K562 (cell line): ENCODE data around the gene GPSM3. TPM values are rescaled to one million over a fixed set of nuclear protein-coding genes. Genes with fewer than 3 reads are reported as not detected.
A peak's percentile ranks its signal among the peaks of the same experiment; 100 is the strongest.

Experiments
- ATAC-seq: fragments of 200-7000 bp; cut with Tn5 transposase; 3 replicates; pipeline ENCODE4 v1.9.1; 2020; ENCODE audit warnings: moderate library complexity
- BruUV-seq: library from RNA; stranded (reverse); fragments of 400-500 nt; replicated peaks from 2 replicates; lab custom pipeline; 2021; lab: Mats Ljungman, UMichigan
- CTCF ChIA-PET: fragments of 300-600 bp; formaldehyde crosslinking; extraction: SDS; loops from one replicate; lab custom pipeline; 2021; ENCODE audit warnings: low intra/inter-chr PET ratio; lab: Yijun Ruan, JAX
- POLR2A ChIA-PET: fragments of 300-600, 350-650 bp; sonication (Branson Sonifier 250); formaldehyde crosslinking; extraction: SDS; loops from one replicate; lab custom pipeline; 2021; ENCODE audit warnings: antibody characterized with exemption, inconsistent platforms; lab: Yijun Ruan, JAX
- DNase-seq, 4 experiments: peaks; one replicate each; pipeline versions ENCODE4 v3.0.0 to v3.0.0-alpha.2; 2011 to 2018; ENCODE audit warnings: low spot score in 3 of 4, mixed read lengths in 3 of 4; ENCODE audit errors: extremely low read depth in 1 of 4
- FAIRE-seq: peaks from 2 replicates; lab custom pipeline; 2011; peaks lifted over from hg19 to GRCh38; lab: Jason Lieb, UNC
- H2AFZ ChIP-seq: 2 replicates; pipeline ENCODE4 v1.6.0; 2011; ENCODE audit warnings: low read depth, low read length, control low read depth, inconsistent platforms
- H3K27ac ChIP-seq: fragments of 200-600 bp; 3 replicates; pipeline ENCODE4 v1.8.0; 2011; ENCODE audit warnings: low read depth, mild to moderate bottlenecking, control low read depth, inconsistent platforms, low read length, moderate library complexity, mixed read lengths; ENCODE audit errors: extremely low read depth
- H3K27me3 ChIP-seq, 2 experiments: fragments of 300-600 bp in 1 of 2; 2 replicates in 1 of 2; 3 replicates in 1 of 2; pipeline versions ENCODE4 v1.6.0 to v1.8.0; 2011; ENCODE audit warnings: inconsistent platforms in 2 of 2, low read length in 2 of 2, mild to moderate bottlenecking in 1 of 2, mixed read lengths in 1 of 2, moderate library complexity in 1 of 2; ENCODE audit not compliant: control insufficient read depth in 2 of 2, insufficient read depth in 2 of 2
- H3K36me3 ChIP-seq: fragments of 300-600 bp; 3 replicates; pipeline ENCODE4 v1.8.0; 2011; ENCODE audit warnings: mild to moderate bottlenecking, low read length, inconsistent platforms; ENCODE audit not compliant: control insufficient read depth, insufficient read depth
- H3K4me1 ChIP-seq, 2 experiments: fragments of 200-600 bp in 1 of 2; replicated peaks in 1 of 2; 2 replicates in 1 of 2; 3 replicates in 1 of 2; pipeline versions ENCODE4 v1.5.1 to v1.8.0; 2011; ENCODE audit warnings: inconsistent platforms in 2 of 2, low read length in 2 of 2, mild to moderate bottlenecking in 1 of 2, mixed read lengths in 1 of 2, moderate library complexity in 1 of 2; ENCODE audit not compliant: control insufficient read depth in 2 of 2, insufficient read depth in 2 of 2
- H3K4me2 ChIP-seq: 2 replicates; pipeline ENCODE4 v1.6.1; 2011; ENCODE audit warnings: low read length, control low read depth, inconsistent platforms, mixed read lengths; ENCODE audit not compliant: insufficient read depth
- H3K4me3 ChIP-seq: fragments of 200-600 bp; sonication (generic), shearing (Covaris generic); 2 replicates; pipeline ENCODE4 v1.5.1; 2016; ENCODE audit warnings: control low read depth, inconsistent platforms
- H3K79me2 ChIP-seq: fragments of 200-600 bp; 3 replicates; pipeline ENCODE4 v1.8.0; 2011; ENCODE audit warnings: low read length, inconsistent platforms; ENCODE audit not compliant: control insufficient read depth, insufficient read depth
- H3K9ac ChIP-seq, 2 experiments: 2 replicates each; pipeline versions ENCODE4 v1.6.0 to v1.6.1; 2011; ENCODE audit warnings: low read depth in 2 of 2, low read length in 2 of 2, control low read depth in 1 of 2, inconsistent platforms in 1 of 2, mild to moderate bottlenecking in 1 of 2, mixed read lengths in 1 of 2; ENCODE audit not compliant: insufficient read depth in 1 of 2
- H3K9me1 ChIP-seq: one replicate; pipeline ENCODE4 v1.6.0; 2011; ENCODE audit warnings: inconsistent platforms, mild to moderate bottlenecking, low read length, moderate library complexity; ENCODE audit not compliant: control insufficient read depth, insufficient read depth
- H3K9me3 ChIP-seq: replicated peaks from 2 replicates; pipeline ENCODE4 v1.5.1; 2011; ENCODE audit warnings: low read depth, low read length, inconsistent platforms; ENCODE audit not compliant: control insufficient read depth, insufficient read depth
- H4K20me1 ChIP-seq: replicated peaks from 2 replicates; pipeline ENCODE4 v1.6.1; 2011; ENCODE audit warnings: low read length, inconsistent platforms, mixed read lengths; ENCODE audit not compliant: control insufficient read depth, insufficient read depth
- ASH1L ChIP-seq: fragments of 450-650 bp; IDR thresholded peaks from 2 replicates; pipeline ENCODE4 v1.6.1; 2018; ENCODE audit warnings: borderline replicate concordance, mild to moderate bottlenecking, low read depth; ENCODE audit not compliant: partially characterized antibody
- CBFB ChIP-seq: sonication (generic); formaldehyde crosslinking; IDR thresholded peaks from 2 replicates; pipeline ENCODE4 v1.4.0; 2020; ENCODE audit warnings: mild to moderate bottlenecking, missing genetic modification reagents
- CBX5 ChIP-seq: IDR thresholded peaks from 2 replicates; pipeline ENCODE4 v1.6.1; 2014; ENCODE audit warnings: low read depth, borderline replicate concordance
- HNRNPUL1 ChIP-seq: fragments of 200-400 bp; formaldehyde crosslinking; IDR thresholded peaks from 2 replicates; pipeline ENCODE4 v1.6.1; 2017; ENCODE audit warnings: low read length
- L3MBTL2 ChIP-seq: fragments of 450-650 bp; IDR thresholded peaks from 2 replicates; pipeline ENCODE4 v1.6.1; 2016; ENCODE audit warnings: mild to moderate bottlenecking, moderate library complexity
- RBBP5 ChIP-seq: fragments of 200-600 bp; sonication (generic); IDR thresholded peaks from 2 replicates; pipeline ENCODE4 v1.6.1; 2012; ENCODE audit warnings: borderline replicate concordance, mild to moderate bottlenecking, low read length, control low read depth, inconsistent platforms; ENCODE audit not compliant: insufficient read depth, poor library complexity, severe bottlenecking
- TAF7 ChIP-seq: fragments of 450-650 bp; IDR thresholded peaks from 2 replicates; pipeline ENCODE4 v1.6.1; 2016; ENCODE audit warnings: missing genetic modification characterization, missing compliant biosample characterization
- ZNF224 ChIP-seq: sonication (generic); formaldehyde crosslinking; IDR thresholded peaks from 2 replicates; pipeline ENCODE4 v1.8.0; 2022; ENCODE audit warnings: mild to moderate bottlenecking, missing genetic modification reagents
- WGBS: fragments of 100-300 bp; shearing (Covaris generic); methylation state at CpG from one replicate; pipeline ENCODE4 v1.1.6; 2016; ENCODE audit warnings: low coverage, mixed read lengths; ENCODE audit not compliant: insufficient coverage; ENCODE audit errors: missing lambda C conversion rate; 5-methylcytosine and 5-hydroxymethylcytosine counted together
- in situ Hi-C: fragments of 300-500 bp; cut with MboI; formaldehyde crosslinking; loops from 4 replicates; pipeline ENCODE4 v1.15.0; 2018; ENCODE audit warnings: inconsistent platforms, mixed read lengths
- intact Hi-C: fragments of 100-400 bp; cut with micrococcal nuclease; formaldehyde crosslinking; loops from 2 replicates; pipeline ENCODE4 v1.14.2; 2022
- polyA plus RNA-seq, 8 experiments: library from polyadenylated mRNA; depleted of rRNA in 4 of 8; stranded (reverse) in 5 of 8; unstranded in 3 of 8; fragments of >200 nt; fragmentation: Nextera tagmentation in 2 of 8; fragmentation: Illumina TruSeq in 1 of 8; extraction: Ambion mirVana in 2 of 8; extraction: Trizol in 1 of 8; gene quantifications; 2 replicates each; pipeline versions ENCODE4 v1.2.1 to v1.2.3, GENCODE V29; 2011 to 2014; ENCODE audit warnings: inconsistent platforms in 1 of 8, missing spikeins in 1 of 8
- total RNA-seq, 7 experiments: library from RNA; depleted of rRNA in 6 of 7; stranded (reverse); fragments of >200 nt in 6 of 7; fragmentation: Illumina TruSeq in 2 of 7; extraction: Trizol in 2 of 7; gene quantifications; 2 replicates each; pipeline versions ENCODE4 v1.2.1 to v1.2.3, GENCODE V29; 2011 to 2021; ENCODE audit warnings: low replicate concordance in 1 of 7
- TF ChIP-seq, protein P1 (sequence below): sonication (generic); formaldehyde crosslinking; IDR thresholded peaks from 2 replicates; pipeline ENCODE4 v1.8.0; 2022; ENCODE audit warnings: mild to moderate bottlenecking, missing genetic modification reagents
- TF ChIP-seq, protein P2 (sequence below): fragments of 450-650 bp; IDR thresholded peaks from 2 replicates; pipeline ENCODE4 v1.6.1; 2017; ENCODE audit warnings: antibody characterized with exemption, mild to moderate bottlenecking

GPSM3 gene
- total and polyA plus RNA-seq, 9 of the 15 experiments (the other 6 are each of a cell fraction or from before 2014, with no cell fraction given): 5.3 to 42.6 (median 24.4) TPM

DNA sequence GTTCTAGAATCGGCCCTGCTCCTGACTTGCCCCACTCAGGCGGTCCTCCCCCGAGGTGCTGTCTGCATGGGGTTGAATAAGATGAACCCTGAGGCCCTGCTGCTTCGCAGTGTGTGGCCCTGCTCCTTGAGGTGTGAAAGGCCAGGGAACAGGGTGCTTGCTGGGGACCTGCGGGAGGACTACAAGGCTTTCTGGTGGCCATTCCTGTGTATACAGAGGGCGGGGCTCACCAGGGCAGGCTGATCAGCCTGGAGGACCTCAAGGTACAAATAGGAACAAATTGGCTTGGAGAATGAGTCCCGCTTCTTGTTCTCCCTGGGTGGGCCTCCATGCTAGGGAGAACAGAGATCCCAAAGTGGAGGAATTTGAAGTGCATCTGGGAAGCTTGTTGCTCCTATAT is 25.7 kb upstream of the GPSM3 start:
- Histone ChIP-seq H3K9me1 (no peaks in the 10 kb centered on the region), H3K9me3 (no peaks in the 10 kb centered on the region), H3K27ac (no peak overlapping the region), H3K4me1 (peaks cover 8 to 16% of the 10 kb centered on the region in 2 experiments; a peak in 4 of 5 replicates), H3K4me3 (no peak overlapping the region), H2AFZ (peak overlapping the region; percentile 66), H3K36me3 (no peaks in the 10 kb centered on the region), H3K9ac (peak overlapping the region in 1 of 2 experiments; percentile 63; a peak in 2 of 4 replicates)
- CTCF ChIA-PET: no interaction called here
- POLR2A ChIA-PET: interaction anchor here (0.8 kb wide), 1 partner anchor 32 kb away, joined by 3 read pairs; no protein-coding TSS in a partner anchor
- intact Hi-C loops: no loop called here
- FAIRE-seq (no peak), ATAC-seq (peak; percentile 56)
- TF ChIP-seq L3MBTL2 (0 out of 2 replicates have a peak, but pooled peaks have one; percentile 33), RBBP5 (no peak), TAF7 (tag) (no peak), ASH1L (no peak)
- TF ChIP-seq, all 486 proteins: peak for 1
- BruUV-seq: no TSS peak
- peaks cover 21 to 50% of the 10 kb centered on the region in 2 experiments; a peak in 4 of 5 replicates for H3K27me3 ChIP-seq
- no peak for DNase-seq
- in situ Hi-C loops: no loop called here
- H4K20me1 ChIP-seq: no peaks in the 10 kb centered on the region; the same call in none of the 2 replicates
- no peak overlapping the region for H3K4me2 ChIP-seq
- H3K79me2 ChIP-seq: no peaks in the 10 kb centered on the region
- WGBS: 20% methylated on average over 7 of the region's 7 CpGs

DNA sequence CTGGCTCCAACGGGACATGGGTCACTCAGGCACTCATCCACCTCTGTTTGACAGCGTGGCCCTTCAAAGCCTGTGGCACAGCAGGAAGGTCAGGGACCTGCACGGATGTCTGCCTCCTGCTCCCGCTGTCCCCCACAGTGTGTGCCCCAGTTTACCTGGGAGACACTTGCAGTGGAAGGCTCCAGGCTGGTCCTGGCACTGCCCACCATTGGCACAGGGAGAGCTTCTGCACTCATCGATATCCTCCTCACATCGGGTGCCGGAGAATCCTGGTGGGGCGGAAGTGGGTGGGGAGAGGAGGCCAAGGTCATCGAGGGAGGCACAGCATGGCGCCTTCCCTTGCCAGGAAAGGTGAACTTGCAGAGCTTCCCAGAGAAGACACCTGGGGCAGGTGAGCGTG is 24.6 kb upstream of the GPSM3 start:
- no peak for DNase-seq
- ChIA-PET CTCF (no interaction called here), POLR2A (interaction anchor here (0.8 to 1.0 kb wide), 3 partner anchors 14 to 33 kb away, joined by 3 to 4 read pairs (median 3); no protein-coding TSS in a partner anchor)
- no peaks in the 10 kb centered on the region; the same call in 1 of the 2 replicates for H4K20me1 ChIP-seq
- no peaks in the 10 kb centered on the region for H3K9me3 ChIP-seq
- in situ Hi-C loops: no loop called here
- peaks cover 8 to 16% of the 10 kb centered on the region in 2 experiments; a peak in 4 of 5 replicates for H3K4me1 ChIP-seq
- no peaks in the 10 kb centered on the region for H3K9me1 ChIP-seq
- no peak overlapping the region for H3K9ac ChIP-seq
- no peak overlapping the region for H3K4me3 ChIP-seq
- no TSS peak for BruUV-seq
- WGBS: 61% methylated on average over 11 of the region's 11 CpGs
- H2AFZ ChIP-seq: no peak overlapping the region
- no peaks in the 10 kb centered on the region for H3K36me3 ChIP-seq
- no peak overlapping the region for H3K27ac ChIP-seq
- FAIRE-seq: no peak
- intact Hi-C loops: no loop called here
- no peak for ATAC-seq
- H3K79me2 ChIP-seq: no peaks in the 10 kb centered on the region
- H3K4me2 ChIP-seq: no peak overlapping the region
- H3K27me3 ChIP-seq: peaks cover 18 to 46% of the 10 kb centered on the region in 2 experiments; a peak in 4 of 5 replicates
- TF ChIP-seq, protein P1, sequence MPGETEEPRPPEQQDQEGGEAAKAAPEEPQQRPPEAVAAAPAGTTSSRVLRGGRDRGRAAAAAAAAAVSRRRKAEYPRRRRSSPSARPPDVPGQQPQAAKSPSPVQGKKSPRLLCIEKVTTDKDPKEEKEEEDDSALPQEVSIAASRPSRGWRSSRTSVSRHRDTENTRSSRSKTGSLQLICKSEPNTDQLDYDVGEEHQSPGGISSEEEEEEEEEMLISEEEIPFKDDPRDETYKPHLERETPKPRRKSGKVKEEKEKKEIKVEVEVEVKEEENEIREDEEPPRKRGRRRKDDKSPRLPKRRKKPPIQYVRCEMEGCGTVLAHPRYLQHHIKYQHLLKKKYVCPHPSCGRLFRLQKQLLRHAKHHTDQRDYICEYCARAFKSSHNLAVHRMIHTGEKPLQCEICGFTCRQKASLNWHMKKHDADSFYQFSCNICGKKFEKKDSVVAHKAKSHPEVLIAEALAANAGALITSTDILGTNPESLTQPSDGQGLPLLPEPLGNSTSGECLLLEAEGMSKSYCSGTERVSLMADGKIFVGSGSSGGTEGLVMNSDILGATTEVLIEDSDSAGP (CRISPR knock-in tag): no peak
- TF ChIP-seq ZNF224 (CRISPR knock-in tag) (no peak), HNRNPUL1 (no peak), CBFB (no peak), CBX5 (no peak)
- TF ChIP-seq, protein P2, sequence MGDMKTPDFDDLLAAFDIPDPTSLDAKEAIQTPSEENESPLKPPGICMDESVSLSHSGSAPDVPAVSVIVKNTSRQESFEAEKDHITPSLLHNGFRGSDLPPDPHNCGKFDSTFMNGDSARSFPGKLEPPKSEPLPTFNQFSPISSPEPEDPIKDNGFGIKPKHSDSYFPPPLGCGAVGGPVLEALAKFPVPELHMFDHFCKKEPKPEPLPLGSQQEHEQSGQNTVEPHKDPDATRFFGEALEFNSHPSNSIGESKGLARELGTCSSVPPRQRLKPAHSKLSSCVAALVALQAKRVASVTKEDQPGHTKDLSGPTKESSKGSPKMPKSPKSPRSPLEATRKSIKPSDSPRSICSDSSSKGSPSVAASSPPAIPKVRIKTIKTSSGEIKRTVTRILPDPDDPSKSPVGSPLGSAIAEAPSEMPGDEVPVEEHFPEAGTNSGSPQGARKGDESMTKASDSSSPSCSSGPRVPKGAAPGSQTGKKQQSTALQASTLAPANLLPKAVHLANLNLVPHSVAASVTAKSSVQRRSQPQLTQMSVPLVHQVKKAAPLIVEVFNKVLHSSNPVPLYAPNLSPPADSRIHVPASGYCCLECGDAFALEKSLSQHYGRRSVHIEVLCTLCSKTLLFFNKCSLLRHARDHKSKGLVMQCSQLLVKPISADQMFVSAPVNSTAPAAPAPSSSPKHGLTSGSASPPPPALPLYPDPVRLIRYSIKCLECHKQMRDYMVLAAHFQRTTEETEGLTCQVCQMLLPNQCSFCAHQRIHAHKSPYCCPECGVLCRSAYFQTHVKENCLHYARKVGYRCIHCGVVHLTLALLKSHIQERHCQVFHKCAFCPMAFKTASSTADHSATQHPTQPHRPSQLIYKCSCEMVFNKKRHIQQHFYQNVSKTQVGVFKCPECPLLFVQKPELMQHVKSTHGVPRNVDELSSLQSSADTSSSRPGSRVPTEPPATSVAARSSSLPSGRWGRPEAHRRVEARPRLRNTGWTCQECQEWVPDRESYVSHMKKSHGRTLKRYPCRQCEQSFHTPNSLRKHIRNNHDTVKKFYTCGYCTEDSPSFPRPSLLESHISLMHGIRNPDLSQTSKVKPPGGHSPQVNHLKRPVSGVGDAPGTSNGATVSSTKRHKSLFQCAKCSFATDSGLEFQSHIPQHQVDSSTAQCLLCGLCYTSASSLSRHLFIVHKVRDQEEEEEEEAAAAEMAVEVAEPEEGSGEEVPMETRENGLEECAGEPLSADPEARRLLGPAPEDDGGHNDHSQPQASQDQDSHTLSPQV: no peak
